SJCRH30 (cell line): ENCODE results near the gene LITAFD. TPM values are rescaled to one million over a fixed set of nuclear protein-coding genes. Genes with fewer than 3 reads are reported as not detected.

ENCODE experiments used
- DNase-seq, 2 experiments: peaks; one replicate each; pipeline ENCODE4 v3.0.0-alpha.2; 2015 to 2020
- H3K27ac ChIP-seq: fragments of 250-450 bp; sonication (Bioruptor Pico); 2 replicates; pipeline ENCODE4 v1.5.1; 2020; ENCODE audit warnings: mild to moderate bottlenecking, moderate library complexity
- H3K27me3 ChIP-seq: fragments of 250-450 bp; sonication (Bioruptor Pico); 2 replicates; pipeline ENCODE4 v1.5.1; 2020; ENCODE audit warnings: mild to moderate bottlenecking, moderate library complexity
- H3K36me3 ChIP-seq: fragments of 250-450 bp; sonication (Bioruptor Pico); 2 replicates; pipeline ENCODE4 v1.5.1; 2020; ENCODE audit warnings: mild to moderate bottlenecking, moderate library complexity
- H3K4me1 ChIP-seq: fragments of 250-450 bp; sonication (Bioruptor Pico); 2 replicates; pipeline ENCODE4 v1.5.1; 2020; ENCODE audit warnings: mild to moderate bottlenecking, moderate library complexity
- H3K4me3 ChIP-seq: fragments of 250-450 bp; sonication (Bioruptor Pico); 2 replicates; pipeline ENCODE4 v1.5.1; 2020; ENCODE audit warnings: mild to moderate bottlenecking, moderate library complexity
- H3K9me3 ChIP-seq: fragments of 250-450 bp; sonication (Bioruptor Pico); replicated peaks from 2 replicates; pipeline ENCODE4 v1.5.1; 2020; ENCODE audit warnings: mild to moderate bottlenecking, moderate library complexity
- total RNA-seq: library from RNA; depleted of rRNA; stranded (reverse); fragments of >200 nt; shearing (Covaris generic); gene quantifications from 2 replicates; pipeline ENCODE4 v1.2.3, GENCODE V29; 2014

LITAFD gene
- total RNA-seq, 1 experiment from 2014 or later, result not detected

GRCh38 chr16:8889893-8890548 is 7.9 kb downstream of the LITAFD start:
- no peak for DNase-seq
- Histone ChIP-seq H3K27ac (no peak overlapping the region), H3K4me1 (peaks cover 32% of the 10 kb centered on the region), H3K9me3 (no peaks in the 10 kb centered on the region), H3K36me3 (peaks cover 31% of the 10 kb centered on the region), H3K27me3 (no peaks in the 10 kb centered on the region), H3K4me3 (no peak overlapping the region)

- H3K36me3 ChIP-seq, result peaks cover 36% of the 10 kb centered on the region
- no peak overlapping the region for H3K27ac ChIP-seq
- no peak for DNase-seq
- peaks cover 27% of the 10 kb centered on the region for H3K4me1 ChIP-seq
- H3K9me3 ChIP-seq, result no peaks in the 10 kb centered on the region
- H3K27me3 ChIP-seq, result no peaks in the 10 kb centered on the region
- H3K4me3 ChIP-seq, result no peak overlapping the region
These were observed 8.4 kb downstream of the LITAFD start for GRCh38 chr16:8890549-8890921.

GRCh38 chr16:8892101-8892575 is 10.0 kb downstream of the LITAFD start:
- no peak overlapping the region for H3K4me3 ChIP-seq
- DNase-seq, result no peak
- H3K4me1 ChIP-seq, result peaks cover 10% of the 10 kb centered on the region
- no peaks in the 10 kb centered on the region for H3K27me3 ChIP-seq
- H3K36me3 ChIP-seq, result peaks cover 47% of the 10 kb centered on the region
- H3K27ac ChIP-seq, result no peak overlapping the region
- no peaks in the 10 kb centered on the region for H3K9me3 ChIP-seq

- Histone ChIP-seq H3K4me3 (no peak overlapping the region), H3K27ac (no peak overlapping the region), H3K4me1 (peaks cover 2% of the 10 kb centered on the region), H3K27me3 (no peaks in the 10 kb centered on the region), H3K36me3 (peaks cover 57% of the 10 kb centered on the region), H3K9me3 (no peaks in the 10 kb centered on the region)
- no peak for DNase-seq
These were observed 11.3 kb downstream of the LITAFD start for GRCh38 chr16:8893426-8893825.

GRCh38 chr16:8893976-8894690 is 12.0 kb downstream of the LITAFD start:
- no peak for DNase-seq
- no peaks in the 10 kb centered on the region for H3K27me3 ChIP-seq
- H3K36me3 ChIP-seq, result peaks cover 61% of the 10 kb centered on the region
- no peaks in the 10 kb centered on the region for H3K9me3 ChIP-seq
- no peak overlapping the region for H3K4me3 ChIP-seq
- H3K27ac ChIP-seq, result no peak overlapping the region
- no peaks in the 10 kb centered on the region for H3K4me1 ChIP-seq

GRCh38 chr16:8894736-8895334 is 12.7 kb downstream of the LITAFD start:
- DNase-seq, result no peak
- Histone ChIP-seq H3K27ac (no peak overlapping the region), H3K27me3 (no peaks in the 10 kb centered on the region), H3K4me3 (no peak overlapping the region), H3K4me1 (no peaks in the 10 kb centered on the region), H3K9me3 (no peaks in the 10 kb centered on the region), H3K36me3 (peaks cover 66% of the 10 kb centered on the region)

- no peak overlapping the region for H3K4me3 ChIP-seq
- peaks cover 70% of the 10 kb centered on the region for H3K36me3 ChIP-seq
- no peak for DNase-seq
- H3K27ac ChIP-seq, result no peak overlapping the region
- no peaks in the 10 kb centered on the region for H3K4me1 ChIP-seq
- H3K9me3 ChIP-seq, result no peaks in the 10 kb centered on the region
- no peaks in the 10 kb centered on the region for H3K27me3 ChIP-seq
These were observed 16.6 kb downstream of the LITAFD start for GRCh38 chr16:8898660-8899318.

GRCh38 chr16:8899709-8900317 is 17.7 kb downstream of the LITAFD start:
- Histone ChIP-seq H3K27ac (no peak overlapping the region), H3K4me1 (no peaks in the 10 kb centered on the region), H3K4me3 (no peak overlapping the region), H3K9me3 (no peaks in the 10 kb centered on the region), H3K27me3 (no peaks in the 10 kb centered on the region), H3K36me3 (peaks cover 67% of the 10 kb centered on the region)
- DNase-seq, result no peak

GRCh38 chr16:8900343-8900742 is 18.2 kb downstream of the LITAFD start:
- peaks cover 67% of the 10 kb centered on the region for H3K36me3 ChIP-seq

GRCh38 chr16:8901320-8901861 is 19.2 kb downstream of the LITAFD start:
- H3K36me3 ChIP-seq, result peaks cover 70% of the 10 kb centered on the region

More at GRCh38 chr16:8900343-8900742, 18.2 kb downstream of the LITAFD start:
- H3K9me3 ChIP-seq, result no peaks in the 10 kb centered on the region
- no peak overlapping the region for H3K4me3 ChIP-seq
- no peaks in the 10 kb centered on the region for H3K4me1 ChIP-seq
- no peaks in the 10 kb centered on the region for H3K27me3 ChIP-seq
- no peak overlapping the region for H3K27ac ChIP-seq
- no peak for DNase-seq

GRCh38 chr16:8903004-8903403 is 20.9 kb downstream of the LITAFD start:
- H3K4me3 ChIP-seq, result no peak overlapping the region
- DNase-seq, result no peak
- no peaks in the 10 kb centered on the region for H3K9me3 ChIP-seq
- no peaks in the 10 kb centered on the region for H3K4me1 ChIP-seq
- H3K36me3 ChIP-seq, result peaks cover 67% of the 10 kb centered on the region
- H3K27ac ChIP-seq, result no peak overlapping the region
- no peaks in the 10 kb centered on the region for H3K27me3 ChIP-seq

More at GRCh38 chr16:8901320-8901861, 19.2 kb downstream of the LITAFD start:
- no peaks in the 10 kb centered on the region for H3K4me1 ChIP-seq
- H3K27ac ChIP-seq, result no peak overlapping the region
- no peaks in the 10 kb centered on the region for H3K27me3 ChIP-seq
- no peak overlapping the region for H3K4me3 ChIP-seq
- DNase-seq, result no peak
- H3K9me3 ChIP-seq, result no peaks in the 10 kb centered on the region

GRCh38 chr16:8904018-8904430 is 21.9 kb downstream of the LITAFD start:
- peaks cover 66% of the 10 kb centered on the region for H3K36me3 ChIP-seq
- no peak for DNase-seq
- no peaks in the 10 kb centered on the region for H3K27me3 ChIP-seq
- no peak overlapping the region for H3K27ac ChIP-seq
- no peaks in the 10 kb centered on the region for H3K9me3 ChIP-seq
- no peaks in the 10 kb centered on the region for H3K4me1 ChIP-seq
- no peak overlapping the region for H3K4me3 ChIP-seq

GRCh38 chr16:8905168-8905762 is 23.1 kb downstream of the LITAFD start:
- Histone ChIP-seq H3K9me3 (no peaks in the 10 kb centered on the region), H3K27ac (no peak overlapping the region), H3K4me1 (no peaks in the 10 kb centered on the region), H3K4me3 (no peak overlapping the region), H3K27me3 (no peaks in the 10 kb centered on the region), H3K36me3 (peaks cover 63% of the 10 kb centered on the region)
- peak in 1 of 2 experiments; percentile 36 for DNase-seq
